Activated naive CD8-positive, alpha-beta T cell treated with anti-CD3 and anti-CD28 coated beads, Interleukin-2, amount 10 ng/mL, durations not matched to agents 7 days and 5 days (primary cell): ENCODE data around the gene ZFHX3. TPM values are rescaled to one million over a fixed set of nuclear protein-coding genes. Genes with fewer than 3 reads are reported as not detected.
"Not testable (repeated sequence)": the region's sequence is repeated elsewhere in the genome, so short reads cannot be mapped to it uniquely, and the experiment has no call there.

Experiments used
- ATAC-seq: fragments of 150-1000 bp; cut with Tn5 transposase; one replicate; pipeline ENCODE4 v1.10.0; 2021; ENCODE audit warnings: low read depth, moderate library complexity
- POLR2A ChIA-PET: fragments of 350-600 bp; sonication (Branson Sonifier 250); formaldehyde crosslinking; loops from one replicate; lab custom pipeline; 2021; ENCODE audit warnings: antibody characterized with exemption; lab: Charles Lee
- DNase-seq: peaks from one replicate; pipeline ENCODE4 v3.0.0; 2021
- H3K27ac Mint-ChIP-seq: one replicate; pipeline ENCODE4 v1.8.0; 2022; ENCODE audit warnings: mild to moderate bottlenecking, mixed read lengths
- H3K27me3 Mint-ChIP-seq: one replicate; pipeline ENCODE4 v1.8.0; 2022; ENCODE audit warnings: mild to moderate bottlenecking, moderate library complexity, mixed read lengths
- H3K36me3 Mint-ChIP-seq: one replicate; pipeline ENCODE4 v1.8.0; 2021; ENCODE audit warnings: mild to moderate bottlenecking, mixed read lengths
- H3K4me1 Mint-ChIP-seq: one replicate; pipeline ENCODE4 v1.8.0; 2021; ENCODE audit warnings: mixed read lengths
- H3K4me3 Mint-ChIP-seq: one replicate; pipeline ENCODE4 v1.8.0; 2022; ENCODE audit warnings: mild to moderate bottlenecking, moderate library complexity, mixed read lengths
- H3K9me3 Mint-ChIP-seq: one replicate; pipeline ENCODE4 v1.8.0; 2021; ENCODE audit warnings: mixed read lengths
- total RNA-seq, 2 experiments: library from RNA; stranded (reverse); gene quantifications; one replicate each; pipeline ENCODE4 v1.2.3, GENCODE V29; 2021

The ZFHX3 gene
- total RNA-seq, 2 experiments from 2014 or later, result 1.1 to 1.6 TPM

GRCh38 chr16:72995882-72996270 is 52.1 kb downstream of the ZFHX3 start:
- H3K27me3 Mint-ChIP-seq, H3K27ac Mint-ChIP-seq, H3K36me3 Mint-ChIP-seq, ATAC-seq, H3K4me3 Mint-ChIP-seq, H3K4me1 Mint-ChIP-seq, H3K9me3 Mint-ChIP-seq, DNase-seq, POLR2A ChIA-PET: not testable (repeated sequence)

GRCh38 chr16:72995151-72995881 is 52.6 kb downstream of the ZFHX3 start:
- no peaks in the 10 kb centered on the region for H3K36me3 Mint-ChIP-seq
- H3K4me3 Mint-ChIP-seq, result no peak overlapping the region
- POLR2A ChIA-PET, result no interaction called here
- H3K27me3 Mint-ChIP-seq, result peaks cover 2% of the 10 kb centered on the region
- H3K27ac Mint-ChIP-seq, result no peak overlapping the region
- H3K9me3 Mint-ChIP-seq, result peaks cover 2% of the 10 kb centered on the region
- H3K4me1 Mint-ChIP-seq, result no peaks in the 10 kb centered on the region
- no peak for DNase-seq
- ATAC-seq, result no peak

GRCh38 chr16:72992142-72992601 is 55.8 kb downstream of the ZFHX3 start:
- no peaks in the 10 kb centered on the region for H3K9me3 Mint-ChIP-seq
- ATAC-seq (no peak), DNase-seq (no peak)
- peaks cover 5% of the 10 kb centered on the region for H3K27me3 Mint-ChIP-seq
- no peak overlapping the region for H3K4me3 Mint-ChIP-seq
- no peaks in the 10 kb centered on the region for H3K36me3 Mint-ChIP-seq
- POLR2A ChIA-PET, result no interaction called here
- H3K4me1 Mint-ChIP-seq, result no peaks in the 10 kb centered on the region
- no peak overlapping the region for H3K27ac Mint-ChIP-seq

GRCh38 chr16:72991644-72992043 is 56.3 kb downstream of the ZFHX3 start:
- no peaks in the 10 kb centered on the region for H3K36me3 Mint-ChIP-seq
- POLR2A ChIA-PET, result no interaction called here
- peaks cover 5% of the 10 kb centered on the region for H3K27me3 Mint-ChIP-seq
- ATAC-seq (no peak), DNase-seq (no peak)
- H3K9me3 Mint-ChIP-seq, result no peaks in the 10 kb centered on the region
- no peaks in the 10 kb centered on the region for H3K4me1 Mint-ChIP-seq
- H3K27ac Mint-ChIP-seq, result no peak overlapping the region
- H3K4me3 Mint-ChIP-seq, result no peak overlapping the region

GRCh38 chr16:72991211-72991610 is 56.7 kb downstream of the ZFHX3 start:
- DNase-seq, result no peak
- ATAC-seq, result no peak
- peaks cover 5% of the 10 kb centered on the region for H3K27me3 Mint-ChIP-seq
- H3K9me3 Mint-ChIP-seq, result no peaks in the 10 kb centered on the region
- POLR2A ChIA-PET, result no interaction called here
- no peak overlapping the region for H3K27ac Mint-ChIP-seq
- no peaks in the 10 kb centered on the region for H3K36me3 Mint-ChIP-seq
- no peaks in the 10 kb centered on the region for H3K4me1 Mint-ChIP-seq
- H3K4me3 Mint-ChIP-seq, result no peak overlapping the region

GRCh38 chr16:72990571-72990970 is 57.4 kb downstream of the ZFHX3 start:
- no peak overlapping the region for H3K4me3 Mint-ChIP-seq
- H3K27me3 Mint-ChIP-seq, result peaks cover 5% of the 10 kb centered on the region
- POLR2A ChIA-PET, result no interaction called here
- DNase-seq (no peak), ATAC-seq (no peak)
- H3K4me1 Mint-ChIP-seq, result no peaks in the 10 kb centered on the region
- H3K9me3 Mint-ChIP-seq, result no peaks in the 10 kb centered on the region
- no peak overlapping the region for H3K27ac Mint-ChIP-seq
- no peaks in the 10 kb centered on the region for H3K36me3 Mint-ChIP-seq

- H3K4me1 Mint-ChIP-seq, result no peaks in the 10 kb centered on the region
- H3K27ac Mint-ChIP-seq, result no peak overlapping the region
- POLR2A ChIA-PET, result no interaction called here
- peaks cover 5% of the 10 kb centered on the region for H3K27me3 Mint-ChIP-seq
- H3K4me3 Mint-ChIP-seq, result no peak overlapping the region
- H3K36me3 Mint-ChIP-seq, result no peaks in the 10 kb centered on the region
- no peak for DNase-seq
- H3K9me3 Mint-ChIP-seq, result no peaks in the 10 kb centered on the region
- ATAC-seq, result no peak
Observed at GRCh38 chr16:72989579-72990551, 58.1 kb downstream of the ZFHX3 start.

GRCh38 chr16:72989203-72989578 is 58.7 kb downstream of the ZFHX3 start:
- H3K27me3 Mint-ChIP-seq, H3K4me1 Mint-ChIP-seq, POLR2A ChIA-PET, H3K36me3 Mint-ChIP-seq, H3K27ac Mint-ChIP-seq, H3K4me3 Mint-ChIP-seq, H3K9me3 Mint-ChIP-seq, ATAC-seq, DNase-seq: not testable (repeated sequence)

GRCh38 chr16:72988569-72988968 is 59.4 kb downstream of the ZFHX3 start:
- Mint-ChIP-seq H3K9me3 (no peaks in the 10 kb centered on the region), H3K27me3 (peaks cover 5% of the 10 kb centered on the region), H3K27ac (no peak overlapping the region), H3K4me1 (no peaks in the 10 kb centered on the region), H3K36me3 (no peaks in the 10 kb centered on the region), H3K4me3 (no peak overlapping the region)
- DNase-seq (no peak), ATAC-seq (no peak)
- POLR2A ChIA-PET, result no interaction called here

GRCh38 chr16:72987480-72987901 is 60.4 kb downstream of the ZFHX3 start:
- POLR2A ChIA-PET, result no interaction called here
- Mint-ChIP-seq H3K9me3 (no peaks in the 10 kb centered on the region), H3K4me1 (no peaks in the 10 kb centered on the region), H3K27me3 (peaks cover 5% of the 10 kb centered on the region), H3K4me3 (no peak overlapping the region), H3K27ac (no peak overlapping the region), H3K36me3 (no peaks in the 10 kb centered on the region)
- DNase-seq (no peak), ATAC-seq (no peak)

- H3K36me3 Mint-ChIP-seq, result no peaks in the 10 kb centered on the region
- POLR2A ChIA-PET, result interaction anchor here (0.5 kb wide), 1 partner anchor 461 kb away, joined by 4 read pairs; no protein-coding TSS in a partner anchor
Observed at GRCh38 chr16:72985995-72986394, 61.9 kb downstream of the ZFHX3 start.

GRCh38 chr16:72985148-72985941 is 62.6 kb downstream of the ZFHX3 start:
- H3K27me3 Mint-ChIP-seq, result peaks cover 5% of the 10 kb centered on the region
- H3K4me3 Mint-ChIP-seq, result no peak overlapping the region
- no peak overlapping the region for H3K27ac Mint-ChIP-seq
- DNase-seq, result no peak
- H3K9me3 Mint-ChIP-seq, result no peaks in the 10 kb centered on the region
- ATAC-seq, result no peak
- POLR2A ChIA-PET, result interaction anchor here (0.5 kb wide), 1 partner anchor 462 kb away, joined by 4 read pairs; no protein-coding TSS in a partner anchor
- no peaks in the 10 kb centered on the region for H3K36me3 Mint-ChIP-seq
- H3K4me1 Mint-ChIP-seq, result no peaks in the 10 kb centered on the region

More at GRCh38 chr16:72985995-72986394, 61.9 kb downstream of the ZFHX3 start:
- Mint-ChIP-seq H3K4me3 (no peak overlapping the region), H3K27me3 (peaks cover 7% of the 10 kb centered on the region), H3K9me3 (no peaks in the 10 kb centered on the region), H3K4me1 (no peaks in the 10 kb centered on the region), H3K27ac (no peak overlapping the region)
- ATAC-seq, result no peak
- no peak for DNase-seq
